Panc1 (cell line): Measurements from ENCODE around the gene HES7. TPM values are rescaled to one million over a fixed set of nuclear protein-coding genes. Genes with fewer than 3 reads are reported as not detected.

Experiments
- ATAC-seq: fragments of 200-7000 bp; cut with Tn5 transposase; 2 replicates; pipeline ENCODE4 v1.9.1; 2020; ENCODE audit warnings: mild to moderate bottlenecking, moderate library complexity
- BruUV-seq: library from RNA; stranded (reverse); fragments of 400-500 nt; replicated peaks from 2 replicates; lab custom pipeline; 2021; lab: Mats Ljungman, UMichigan
- CTCF ChIA-PET: fragments of 300-600 bp; sonication (Branson Sonifier 250); formaldehyde crosslinking; loops from one replicate; lab custom pipeline; 2022; ENCODE audit warnings: antibody characterized with exemption; lab: Charles Lee
- POLR2A ChIA-PET: fragments of 300-600 bp; sonication (Branson Sonifier 250); formaldehyde crosslinking; loops from one replicate; lab custom pipeline; 2022; ENCODE audit warnings: antibody characterized with exemption; lab: Charles Lee
- DNase-seq: peaks from one replicate; pipeline ENCODE4 v3.0.0-alpha.2; 2010; ENCODE audit warnings: low read depth, low spot score
- H3K27ac ChIP-seq: 2 replicates; pipeline ENCODE4 v1.5.1; 2011; ENCODE audit warnings: mild to moderate bottlenecking, low read length, inconsistent platforms
- H3K27me3 ChIP-seq: fragments of 200-500 bp; sonication (Bioruptor generic); 2 replicates; pipeline ENCODE4 v1.6.0; 2014; ENCODE audit warnings: low read length, inconsistent platforms; ENCODE audit not compliant: control insufficient read depth, insufficient read depth
- H3K36me3 ChIP-seq: fragments of 200-500 bp; sonication (Bioruptor generic); 2 replicates; pipeline ENCODE4 v1.5.1; 2014; ENCODE audit warnings: inconsistent platforms, mild to moderate bottlenecking, low read length, moderate library complexity; ENCODE audit not compliant: control insufficient read depth, insufficient read depth
- H3K4me1 ChIP-seq: 2 replicates; pipeline ENCODE4 v1.5.1; 2011; ENCODE audit warnings: inconsistent platforms, mild to moderate bottlenecking, low read length, moderate library complexity; ENCODE audit not compliant: control insufficient read depth, insufficient read depth
- H3K4me3 ChIP-seq, 2 experiments: 2 replicates each; pipeline ENCODE4 v1.5.1; 2011 to 2012; ENCODE audit warnings: low read depth in 2 of 2, low read length in 2 of 2, mild to moderate bottlenecking in 2 of 2, inconsistent platforms in 1 of 2, moderate library complexity in 1 of 2
- H3K9me3 ChIP-seq: fragments of 200-500 bp; sonication (Bioruptor generic); 2 replicates; pipeline ENCODE4 v1.5.1; 2014; ENCODE audit warnings: low read depth, mild to moderate bottlenecking, inconsistent platforms, low read length, moderate library complexity; ENCODE audit not compliant: control insufficient read depth, insufficient read depth
- CTCF ChIP-seq: fragments of 450-650 bp; IDR thresholded peaks from 2 replicates; pipeline ENCODE4 v1.5.1; 2017; ENCODE audit warnings: mild to moderate bottlenecking
- POLR2AphosphoS5 ChIP-seq: IDR thresholded peaks from 2 replicates; pipeline ENCODE4 v1.6.1; 2012; ENCODE audit warnings: mild to moderate bottlenecking, low read depth, low read length, moderate library complexity
- REST ChIP-seq, 2 experiments: IDR thresholded peaks; 2 replicates each; pipeline ENCODE4 v1.6.1; 2011 to 2012; ENCODE audit warnings: low read depth in 2 of 2, control low read depth in 1 of 2, low read length in 1 of 2, mild to moderate bottlenecking in 1 of 2, moderate library complexity in 1 of 2; ENCODE audit not compliant: insufficient read depth in 1 of 2
- SIN3A ChIP-seq: IDR thresholded peaks from 2 replicates; pipeline ENCODE4 v1.6.1; 2012; ENCODE audit warnings: low read depth, mild to moderate bottlenecking, low read length, moderate library complexity, borderline replicate concordance; ENCODE audit not compliant: insufficient read depth
- TCF7L2 ChIP-seq: IDR thresholded peaks from 2 replicates; pipeline ENCODE4 v1.6.1; 2011; ENCODE audit warnings: mild to moderate bottlenecking, low read depth, low read length, inconsistent platforms
- in situ Hi-C: cut with HindIII; loops from 2 replicates; pipeline ENCODE4 v1.10.0; 2016; ENCODE audit warnings: low sequenced_read_pairs, low pct_unique_long_range_greater_than_20kb
- intact Hi-C: fragments of 100-400 bp; cut with micrococcal nuclease; formaldehyde crosslinking; loops from one replicate; pipeline ENCODE4 v1.10.0; 2022; ENCODE audit not compliant: unreplicated experiment
- total RNA-seq: library from RNA; stranded (reverse); gene quantifications from one replicate; pipeline ENCODE4 v1.2.1, GENCODE V29; 2021; ENCODE audit not compliant: unreplicated experiment

Gene HES7
- total RNA-seq, 1 experiment from 2014 or later: 4.0 TPM

- TF ChIP-seq REST (IDR thresholded peaks at IDR 0.05; ENCODE audit: insufficient read depth in 1 of 2, low read depth in 2 of 2, low read length in 1 of 2): no peak
- no peak for TF ChIP-seq TCF7L2
- no peak for TF ChIP-seq POLR2AphosphoS5
- no peak for TF ChIP-seq SIN3A
- no peak for TF ChIP-seq CTCF
- Histone ChIP-seq H3K36me3 (no peaks in the 10 kb centered on the region), H3K27ac (no peak overlapping the region), H3K4me3 (no peak overlapping the region), H3K4me1 (no peaks in the 10 kb centered on the region), H3K27me3 (no peaks in the 10 kb centered on the region), H3K9me3 (no peaks in the 10 kb centered on the region)
- POLR2A ChIA-PET: interaction anchor here (0.6 kb wide), 2 partner anchors 163 to 526 kb away, joined by 3 to 4 read pairs; partner anchors contain the start of gene FXR2
- CTCF ChIA-PET: no interaction called here
- in situ Hi-C loops: no loop called here
- BruUV-seq: no TSS peak
- DNase-seq: no peak
- ATAC-seq: no peak
- intact Hi-C loops: no loop called here
These were observed 17.1 kb upstream of the HES7 start for GRCh38 chr17:8141045-8141444.

GRCh38 chr17:8140065-8141029 is 16.4 kb upstream of the HES7 start:
- Histone ChIP-seq H3K4me1 (no peaks in the 10 kb centered on the region), H3K36me3 (no peaks in the 10 kb centered on the region), H3K27me3 (no peaks in the 10 kb centered on the region), H3K27ac (no peak overlapping the region), H3K4me3 (no peak overlapping the region), H3K9me3 (no peaks in the 10 kb centered on the region)
- ChIA-PET CTCF (no interaction called here), POLR2A (interaction anchor here (0.6 kb wide), 1 partner anchor 164 kb away, joined by 4 read pairs; no protein-coding TSS in a partner anchor)
- intact Hi-C loops (no loop called here), in situ Hi-C loops (no loop called here)
- no peak for TF ChIP-seq SIN3A
- TF ChIP-seq CTCF: no peak
- TF ChIP-seq REST (IDR thresholded peaks at IDR 0.05; ENCODE audit: insufficient read depth in 1 of 2, low read depth in 2 of 2, low read length in 1 of 2): no peak
- TF ChIP-seq POLR2AphosphoS5: no peak
- no peak for TF ChIP-seq TCF7L2
- DNase-seq (no peak), ATAC-seq (no peak)
- BruUV-seq: no TSS peak
